Keratinocyte (primary cell): Measurements from ENCODE around the gene CIB1. TPM values are rescaled to one million over a fixed set of nuclear protein-coding genes. Genes with fewer than 3 reads are reported as not detected.

Experiments used
- DNase-seq: peaks from one replicate; pipeline ENCODE4 v3.0.0-alpha.2; 2011; ENCODE audit warnings: low read depth, missing footprints, low spot score
- FAIRE-seq: peaks from 2 replicates; lab custom pipeline; 2011; peaks lifted over from hg19 to GRCh38; lab: Jason Lieb, UNC
- H2AFZ ChIP-seq: 2 replicates; pipeline ENCODE4 v1.6.0; 2012; ENCODE audit warnings: low read length, control low read depth, inconsistent platforms; ENCODE audit not compliant: control insufficient read depth
- H3K27ac ChIP-seq: 2 replicates; pipeline ENCODE4 v1.5.1; 2011; ENCODE audit warnings: low read length; ENCODE audit not compliant: control insufficient read depth, insufficient read depth
- H3K27me3 ChIP-seq: 3 replicates; pipeline ENCODE4 v1.6.0; 2011; ENCODE audit warnings: low read length; ENCODE audit not compliant: control insufficient read depth, insufficient read depth; ENCODE audit errors: extremely low read depth
- H3K36me3 ChIP-seq, 2 experiments: 2 replicates in 1 of 2; 3 replicates in 1 of 2; pipeline ENCODE4 v1.5.1; 2011; ENCODE audit warnings: low read length in 2 of 2, mild to moderate bottlenecking in 1 of 2; ENCODE audit not compliant: control insufficient read depth in 2 of 2, insufficient read depth in 2 of 2; ENCODE audit errors: extremely low read depth in 1 of 2
- H3K4me1 ChIP-seq: 3 replicates; pipeline ENCODE4 v1.5.1; 2011; ENCODE audit warnings: low read length; ENCODE audit not compliant: control insufficient read depth, insufficient read depth; ENCODE audit errors: extremely low read depth
- H3K4me2 ChIP-seq: 3 replicates; pipeline ENCODE4 v1.6.0; 2011; ENCODE audit warnings: low read depth, low read length; ENCODE audit not compliant: control insufficient read depth, insufficient read depth; ENCODE audit errors: extremely low read depth
- H3K4me3 ChIP-seq, 3 experiments: fragments of 200-600 bp in 1 of 3; sonication (generic) in 1 of 3; 2 replicates in 2 of 3; 3 replicates in 1 of 3; pipeline ENCODE4 v1.5.1; 2011 to 2016; ENCODE audit warnings: low read length in 3 of 3, mild to moderate bottlenecking in 3 of 3, control low read depth in 2 of 3, inconsistent platforms in 1 of 3, low read depth in 1 of 3, mixed read lengths in 1 of 3, mixed run types in 1 of 3, moderate library complexity in 1 of 3; ENCODE audit not compliant: control insufficient read depth in 2 of 3, insufficient read depth in 2 of 3; ENCODE audit errors: extremely low read depth in 1 of 3
- H3K79me2 ChIP-seq: 2 replicates; pipeline ENCODE4 v1.6.0; 2012; ENCODE audit warnings: low read length; ENCODE audit not compliant: control insufficient read depth, insufficient read depth
- H3K9ac ChIP-seq: 3 replicates; pipeline ENCODE4 v1.6.0; 2011; ENCODE audit warnings: low read length; ENCODE audit not compliant: control insufficient read depth, insufficient read depth; ENCODE audit errors: extremely low read depth
- H3K9me1 ChIP-seq: 3 replicates; pipeline ENCODE4 v1.6.0; 2011; ENCODE audit warnings: low read length; ENCODE audit not compliant: control insufficient read depth, insufficient read depth; ENCODE audit errors: extremely low read depth
- H3K9me3 ChIP-seq: 2 replicates; pipeline ENCODE4 v1.5.1; 2012; ENCODE audit warnings: low read depth, low read length; ENCODE audit not compliant: control insufficient read depth
- H4K20me1 ChIP-seq: 3 replicates; pipeline ENCODE4 v1.6.0; 2011; ENCODE audit warnings: low read length; ENCODE audit not compliant: control insufficient read depth, insufficient read depth; ENCODE audit errors: extremely low read depth
- CTCF ChIP-seq, 3 experiments: IDR thresholded peaks in 1 of 3; conservative IDR thresholded peaks in 1 of 3; optimal IDR thresholded peaks in 1 of 3; 2 replicates in 2 of 3; 3 replicates in 1 of 3; pipeline versions ENCODE3 to v1.5.1; 2011; ENCODE audit warnings: low read length in 3 of 3, mild to moderate bottlenecking in 3 of 3, moderate library complexity in 2 of 3, control low read depth in 1 of 3, inconsistent platforms in 1 of 3; ENCODE audit not compliant: insufficient read depth in 2 of 3; ENCODE audit errors: extremely low read depth in 1 of 3
- EZH2 ChIP-seq: IDR thresholded peaks from one replicate; pipeline ENCODE4 v1.6.1; 2012; ENCODE audit warnings: inconsistent platforms, mild to moderate bottlenecking, low read length, moderate library complexity
- dilution Hi-C: fragments of 300-500 bp; cut with MboI; formaldehyde crosslinking; loops from one replicate; pipeline ENCODE4 v1.7.0; 2020; ENCODE audit warnings: low sequenced_read_pairs; ENCODE audit not compliant: extremely low pct_ligation_motif_present
- polyA plus RNA-seq, 5 experiments: library from polyadenylated mRNA; depleted of rRNA in 3 of 5; stranded (reverse) in 3 of 5; stranded (forward) in 1 of 5; unstranded in 1 of 5; fragments of >200 nt; gene quantifications; 1 replicate in 1 of 5; 2 replicates in 3 of 5; 3 replicates in 1 of 5; pipeline versions ENCODE4 v1.2.1 to v1.2.3, GENCODE V29; 2011 to 2012; ENCODE audit warnings: missing spikeins in 2 of 5, low read depth in 1 of 5, low replicate concordance in 1 of 5

Gene CIB1
- polyA plus RNA-seq, 1 donor (not counting 4 experiments of a cell fraction or from before 2014, with no cell fraction given) = 70.9 TPM

- no peak for FAIRE-seq
- no peak overlapping the region for H3K9ac ChIP-seq
- dilution Hi-C loops = no loop called here
- DNase-seq = no peak
- H3K9me3 ChIP-seq = no peaks in the 10 kb centered on the region
- H3K4me3 ChIP-seq = no peak overlapping the region
- H3K4me1 ChIP-seq = peaks cover 28% of the 10 kb centered on the region
- H3K79me2 ChIP-seq = peaks cover 60% of the 10 kb centered on the region
- H3K27ac ChIP-seq = no peak overlapping the region
- H4K20me1 ChIP-seq = peaks cover 3% of the 10 kb centered on the region
- peak overlapping the region; percentile 7 for H3K4me2 ChIP-seq
- H3K27me3 ChIP-seq = no peaks in the 10 kb centered on the region
- H3K36me3 ChIP-seq = peaks cover 13 to 34% of the 10 kb centered on the region in 2 experiments
- no peak overlapping the region for H2AFZ ChIP-seq
- TF ChIP-seq CTCF (optimal IDR thresholded peaks at IDR 0.05 in 1 of 3, IDR thresholded peaks at IDR 0.05 in 1 of 3, conservative IDR thresholded peaks at IDR 0.05 in 1 of 3; ENCODE audit: extremely low read depth in 1 of 3, insufficient read depth in 2 of 3, low read length in 3 of 3) = no peak
- no peak for TF ChIP-seq EZH2
- H3K9me1 ChIP-seq = peaks cover 5% of the 10 kb centered on the region
Observed at GRCh38 chr15:90268415-90268814, 34.7 kb upstream of the CIB1 start.

GRCh38 chr15:90266485-90266884 lies 32.7 kb upstream of the CIB1 start:
- Histone ChIP-seq H3K79me2 (peaks cover 53% of the 10 kb centered on the region), H4K20me1 (peaks cover 3% of the 10 kb centered on the region), H2AFZ (no peak overlapping the region), H3K27me3 (no peaks in the 10 kb centered on the region), H3K4me1 (peaks cover 41% of the 10 kb centered on the region), H3K9me3 (no peaks in the 10 kb centered on the region), H3K9me1 (peaks cover 5% of the 10 kb centered on the region), H3K9ac (peak overlapping the region; percentile 88), H3K36me3 (peaks cover 7 to 29% of the 10 kb centered on the region in 2 experiments), H3K27ac (peak overlapping the region; percentile 88), H3K4me3 (peak overlapping the region; percentile 69 to 94 (median 77)), H3K4me2 (peak overlapping the region; percentile 99)
- FAIRE-seq (no peak), DNase-seq (no peak)
- TF ChIP-seq CTCF (optimal IDR thresholded peaks at IDR 0.05 in 1 of 3, IDR thresholded peaks at IDR 0.05 in 1 of 3, conservative IDR thresholded peaks at IDR 0.05 in 1 of 3; ENCODE audit: extremely low read depth in 1 of 3, insufficient read depth in 2 of 3, low read length in 3 of 3) (no peak), EZH2 (no peak)
- dilution Hi-C loops = no loop called here
